GM21619 (cell line): ENCODE results near the gene KAT2B.
"Not testable (repeated sequence)": the region's sequence is repeated elsewhere in the genome, so short reads cannot be mapped to it uniquely, and the experiment has no call there.

Experiments
- ATAC-seq: cut with Tn5 transposase; IDR thresholded peaks from one replicate; pipeline ENCODE4 v1.9.1; 2021; ENCODE audit not compliant: unreplicated experiment

Gene KAT2B

DNA sequence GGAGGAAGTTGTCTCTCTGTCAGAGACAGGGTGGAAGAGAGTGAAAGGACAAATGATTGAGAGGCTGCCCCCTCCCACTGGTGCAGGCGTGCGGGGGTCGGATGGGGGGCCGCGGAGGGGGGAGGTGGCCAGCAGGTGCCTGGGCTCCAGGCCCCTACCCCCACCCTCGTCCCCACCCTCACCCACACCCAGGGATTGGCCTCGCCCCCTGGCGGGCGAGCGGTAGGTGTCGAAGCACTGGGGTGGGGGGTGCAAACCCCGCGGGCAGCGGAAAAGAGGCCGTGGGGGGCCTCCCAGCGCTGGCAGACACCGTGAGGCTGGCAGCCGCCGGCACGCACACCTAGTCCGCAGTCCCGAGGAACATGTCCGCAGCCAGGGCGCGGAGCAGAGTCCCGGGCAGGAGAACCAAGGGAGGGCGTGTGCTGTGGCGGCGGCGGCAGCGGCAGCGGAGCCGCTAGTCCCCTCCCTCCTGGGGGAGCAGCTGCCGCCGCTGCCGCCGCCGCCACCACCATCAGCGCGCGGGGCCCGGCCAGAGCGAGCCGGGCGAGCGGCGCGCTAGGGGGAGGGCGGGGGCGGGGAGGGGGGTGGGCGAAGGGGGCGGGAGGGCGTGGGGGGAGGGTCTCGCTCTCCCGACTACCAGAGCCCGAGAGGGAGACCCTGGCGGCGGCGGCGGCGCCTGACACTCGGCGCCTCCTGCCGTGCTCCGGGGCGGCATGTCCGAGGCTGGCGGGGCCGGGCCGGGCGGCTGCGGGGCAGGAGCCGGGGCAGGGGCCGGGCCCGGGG, at the start of gene KAT2B:
KAT2B (plus strand) TSS at position 682 of the 783 bp plus-strand sequence; CDS start at position 714, 32 bp downstream.
- peak; percentile 51 for ATAC-seq

DNA sequence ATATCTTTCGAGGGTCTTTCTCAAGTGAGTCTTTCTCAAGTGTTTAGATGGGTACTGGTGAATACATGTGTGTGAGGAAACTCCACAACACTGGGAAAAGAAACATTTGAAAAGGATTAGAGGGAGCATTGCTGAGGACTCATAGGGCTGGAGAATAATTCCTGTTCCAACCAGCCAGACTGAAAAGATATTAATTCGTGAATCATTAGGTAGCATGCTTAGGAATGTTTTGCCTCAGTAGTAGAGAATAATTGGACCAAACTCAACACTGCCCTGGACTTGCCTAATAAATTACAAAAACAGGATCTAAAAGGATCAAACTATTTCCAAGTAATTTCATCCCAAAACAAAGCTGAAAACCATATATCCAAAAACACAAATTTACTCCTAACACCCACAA, 45.5 kb upstream of the KAT2B start:
- ATAC-seq: no peak

DNA sequence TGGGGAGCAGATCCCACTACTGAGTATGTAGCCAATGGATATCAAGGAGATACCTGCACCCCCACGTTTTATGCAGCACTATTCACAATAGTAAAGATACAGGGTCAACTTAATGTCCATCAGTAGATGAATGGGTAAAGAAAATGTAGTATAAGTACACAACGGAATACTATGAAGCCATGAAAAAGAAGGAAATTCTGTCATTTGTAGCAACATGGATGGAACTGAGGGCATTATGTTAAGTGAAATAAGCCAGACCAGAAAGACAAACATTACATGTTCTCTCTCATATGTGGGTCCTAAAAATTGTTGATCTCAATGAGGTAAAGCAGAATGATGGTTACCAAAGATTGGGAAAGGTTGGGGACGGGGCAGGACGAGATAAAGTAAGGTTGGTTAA, 42.7 kb upstream of the KAT2B start:
- ATAC-seq: no peak

DNA sequence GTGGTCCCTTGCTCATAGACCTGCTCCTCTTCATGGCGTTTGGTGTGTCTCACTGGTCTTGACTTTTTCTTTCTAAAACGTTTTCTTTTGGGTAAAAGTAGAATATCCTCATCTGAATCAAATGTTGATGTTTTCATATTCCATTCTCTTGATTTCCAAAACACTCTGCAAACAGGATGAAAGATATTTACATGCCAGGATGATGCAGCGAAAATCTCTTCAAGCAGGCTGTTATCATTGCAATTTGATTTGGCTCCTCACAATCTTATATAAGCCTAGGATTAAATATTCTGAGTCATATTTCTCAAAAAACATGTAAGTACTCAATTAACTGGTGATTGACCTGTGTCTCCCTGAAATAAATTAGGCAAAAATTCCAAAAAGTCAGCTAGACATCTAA, 38.3 kb upstream of the KAT2B start:
- no peak for ATAC-seq

DNA sequence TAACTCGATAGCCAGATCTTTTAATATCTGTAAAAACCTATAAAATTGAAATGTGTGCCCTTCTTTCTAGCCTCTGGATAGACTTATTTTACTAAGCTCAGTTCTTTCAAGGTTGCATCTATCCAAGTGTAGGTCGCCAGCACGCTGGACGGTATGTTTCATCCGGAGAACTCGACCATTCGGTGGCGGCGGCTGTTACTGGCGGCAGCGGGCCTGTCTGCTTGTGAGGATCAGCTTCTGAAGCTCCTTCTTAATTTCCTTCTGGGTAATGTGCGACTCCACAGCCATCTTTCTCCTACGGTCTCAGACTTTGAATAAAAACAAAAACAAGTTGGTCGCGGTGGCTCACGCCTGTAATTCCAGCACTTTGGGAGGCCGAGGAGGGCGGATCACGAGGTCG, 32.3 kb upstream of the KAT2B start:
- no peak for ATAC-seq

DNA sequence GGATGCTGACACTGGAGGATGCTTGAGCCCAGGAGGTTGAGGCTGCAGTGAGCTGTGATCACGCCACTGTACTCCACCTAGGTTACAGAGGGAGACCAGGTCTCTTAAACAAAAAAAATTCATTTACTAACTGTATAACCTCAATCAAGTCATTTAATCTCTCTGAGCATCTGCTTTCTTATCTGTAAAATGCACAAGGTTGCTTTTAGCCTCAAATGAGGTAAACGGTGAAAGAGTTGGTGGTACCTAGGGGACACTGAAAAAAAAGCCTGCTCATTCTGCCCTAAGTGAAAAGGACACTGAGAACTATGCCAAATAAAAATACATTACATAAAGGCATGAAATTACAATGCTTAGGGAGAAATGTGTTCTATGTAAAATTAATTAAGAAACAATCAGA, 31.6 kb upstream of the KAT2B start:
- no peak for ATAC-seq

DNA sequence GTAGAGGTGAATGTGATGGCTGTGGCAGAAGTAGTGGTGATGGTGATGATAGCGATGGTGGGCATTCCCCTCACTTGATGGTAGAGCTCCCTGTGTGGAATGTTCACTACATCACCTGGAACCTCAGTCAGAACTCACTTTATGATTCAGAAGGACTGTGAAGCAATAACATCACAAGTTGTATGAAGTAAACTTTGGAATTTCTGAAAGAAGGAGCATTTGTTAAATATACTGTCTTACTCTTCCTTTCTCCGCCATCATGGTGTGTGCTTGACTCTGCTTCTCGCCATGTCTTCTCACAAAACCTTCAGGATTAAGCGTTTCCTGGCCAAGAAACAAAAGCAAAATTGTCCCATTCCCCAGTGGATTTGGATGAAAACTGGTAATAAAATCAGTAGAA, 28.1 kb upstream of the KAT2B start, which contains the start of gene PP2D1:
PP2D1 (minus strand) TSS at position 101 of the 400 bp plus-strand sequence. CDS start 192 bp downstream, outside the sequence.
- ATAC-seq: no peak

DNA sequence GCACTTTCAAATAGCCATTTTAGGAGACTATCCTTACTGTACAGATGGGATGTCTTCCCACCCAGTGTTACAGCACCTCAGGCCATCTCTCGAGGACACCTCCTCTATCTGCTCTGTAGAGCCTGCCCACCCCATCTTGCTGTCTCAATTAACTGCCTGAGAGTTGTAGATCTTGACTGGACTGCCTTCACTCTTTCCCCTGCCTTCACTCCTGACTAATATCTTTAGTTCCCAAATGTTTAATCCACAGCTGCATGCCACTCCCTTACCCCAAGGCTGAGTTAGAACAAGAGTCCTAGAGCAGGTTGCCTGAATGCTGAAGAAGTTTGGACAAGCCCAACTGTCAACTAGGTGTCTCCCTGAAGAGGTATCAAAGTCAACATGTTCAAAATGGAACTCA, 26.9 kb upstream of the KAT2B start:
- no peak for ATAC-seq

DNA sequence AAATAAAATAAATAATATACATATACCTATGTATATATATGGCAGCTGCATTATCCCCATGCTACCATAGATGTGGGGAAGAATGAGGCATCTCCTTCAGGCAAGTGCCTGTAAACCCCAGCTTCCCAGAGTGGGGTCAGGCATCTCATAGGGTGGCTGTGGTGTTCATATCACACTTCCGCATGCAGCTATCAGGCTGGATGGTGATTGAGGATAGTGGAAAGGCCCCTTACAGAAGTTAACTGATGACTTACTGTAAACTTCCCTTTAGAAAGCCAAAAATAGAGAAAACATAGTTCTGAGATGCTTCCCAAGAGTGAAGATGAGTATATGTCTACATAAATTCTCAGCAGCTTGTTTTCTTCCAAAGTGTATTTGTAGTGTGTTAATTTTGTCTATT, 24.7 kb upstream of the KAT2B start:
- no peak for ATAC-seq

DNA sequence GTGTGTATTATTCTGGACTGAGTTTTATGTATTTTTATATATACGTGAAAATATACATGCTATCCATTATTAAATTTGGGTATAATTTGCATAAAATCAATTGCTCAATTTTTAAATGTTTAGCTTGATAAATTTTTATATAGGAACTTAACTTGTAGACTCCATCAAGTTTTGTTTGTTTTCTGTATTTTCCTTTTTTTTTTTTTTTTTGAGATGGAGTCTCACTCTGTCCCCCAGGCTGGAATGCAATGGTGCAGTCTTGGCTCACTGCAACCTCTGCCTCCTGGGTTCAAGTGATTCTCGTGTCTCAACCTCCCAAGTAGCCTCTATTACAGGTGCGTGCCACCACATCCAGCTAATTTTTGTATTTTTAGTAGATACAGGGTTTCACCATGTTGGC, 24.2 kb upstream of the KAT2B start:
- not testable (repeated sequence) for ATAC-seq

DNA sequence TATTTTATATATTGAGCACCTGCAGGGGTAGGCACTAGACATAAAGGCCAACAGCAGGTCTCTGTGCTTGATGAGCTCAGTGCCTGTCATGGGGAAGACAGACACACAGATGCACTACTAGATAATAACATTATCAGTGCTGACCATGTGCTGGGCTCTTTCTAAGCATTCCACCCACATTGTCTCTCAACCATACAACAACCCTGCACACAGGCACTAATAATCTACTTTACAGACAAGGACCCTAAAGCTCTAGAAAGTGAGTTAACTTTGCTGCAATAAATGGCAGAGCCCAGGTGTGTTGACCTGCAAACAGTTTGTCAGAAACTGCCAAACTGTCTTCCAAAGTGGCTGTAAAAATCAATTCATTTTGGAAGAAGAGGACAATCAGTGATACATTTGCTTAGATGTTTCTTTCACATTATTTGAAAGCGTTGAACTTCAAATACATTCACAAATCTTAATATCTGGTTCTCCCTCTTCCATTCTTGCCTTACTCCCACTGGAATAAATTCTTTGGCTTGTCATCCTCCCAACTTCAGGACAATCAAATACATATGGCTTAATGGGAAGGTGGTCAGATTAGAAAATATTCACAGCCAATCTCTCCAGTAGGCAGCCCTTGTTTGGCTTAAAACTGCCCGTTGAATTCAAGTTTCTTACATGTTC, 17.2 kb upstream of the KAT2B start:
- ATAC-seq: no peak

DNA sequence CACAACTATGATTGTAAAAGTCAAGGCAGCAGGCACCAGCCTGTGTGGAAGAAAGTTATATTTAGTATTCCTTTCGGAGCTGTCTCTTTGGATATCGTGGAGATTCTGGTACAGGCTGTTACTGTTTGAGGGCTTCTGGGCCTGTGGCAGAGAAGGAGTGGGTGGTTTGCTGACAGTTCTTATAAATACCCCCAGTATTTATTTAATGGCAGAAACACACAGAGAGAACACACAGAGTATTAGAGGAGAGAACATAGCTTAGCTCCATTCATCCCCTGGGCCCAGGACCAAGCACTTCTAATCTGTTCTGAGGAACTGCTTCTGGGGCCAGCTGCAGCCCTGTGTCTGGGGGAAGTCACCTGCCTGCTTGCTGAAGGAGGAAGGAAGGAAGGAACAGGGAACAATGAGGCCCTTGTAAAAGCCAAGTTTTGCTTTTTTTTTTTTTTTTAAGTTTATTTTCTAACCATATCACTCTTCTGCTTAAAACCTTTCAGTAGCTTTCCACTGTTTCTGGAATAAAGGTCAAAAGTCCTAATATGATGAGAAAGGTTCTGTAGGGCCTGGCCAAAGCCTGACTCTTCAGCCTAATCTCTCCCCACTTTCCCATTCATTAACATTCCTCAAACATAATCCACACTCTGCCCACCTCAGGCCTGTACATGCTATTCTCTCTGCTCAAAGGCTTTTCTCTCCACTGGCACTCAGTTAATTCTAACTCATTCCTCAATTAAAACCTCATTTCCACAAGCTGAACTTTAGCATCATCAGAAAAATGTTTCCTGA, 16.4 kb upstream of the KAT2B start:
- no peak for ATAC-seq

DNA sequence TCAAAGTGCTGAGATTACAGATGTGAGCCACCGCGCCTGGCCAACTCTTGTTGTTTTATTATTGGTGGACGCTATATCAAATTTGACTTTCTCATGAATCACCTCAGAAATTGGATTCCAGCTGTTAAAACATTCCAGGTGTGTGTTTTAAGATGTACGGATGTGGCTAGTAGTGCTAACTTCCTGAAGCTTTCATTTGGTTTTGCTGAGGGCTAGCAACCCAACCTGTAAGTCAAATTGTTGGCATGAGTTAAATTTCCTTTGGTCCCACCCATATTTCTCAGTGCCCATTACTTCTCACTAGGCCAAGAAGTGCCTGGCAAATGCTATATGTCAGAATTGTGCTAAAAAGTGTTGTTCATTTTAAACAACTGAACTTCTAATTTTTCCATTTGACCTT, 13.1 kb upstream of the KAT2B start:
- ATAC-seq: no peak

DNA sequence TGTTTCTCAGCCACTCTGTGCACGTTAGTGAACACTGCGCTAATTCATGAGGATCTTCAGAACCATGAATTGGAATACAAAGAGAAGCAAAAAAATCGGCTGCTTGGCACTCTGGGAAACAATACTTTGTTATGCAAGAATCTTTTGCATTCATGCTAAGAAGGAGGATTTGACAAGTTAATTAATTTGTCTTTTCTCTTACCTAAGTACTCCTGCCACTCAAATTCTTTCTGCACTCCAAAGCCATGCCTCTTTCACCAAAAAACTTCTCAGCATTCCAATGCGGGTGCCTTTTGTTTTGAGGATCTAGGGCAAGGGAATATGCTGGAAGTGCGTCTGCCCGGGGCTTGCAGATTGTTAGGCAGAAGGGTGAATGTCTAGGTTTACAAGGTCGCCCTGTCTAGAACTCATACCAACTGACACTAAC, 11.3 kb upstream of the KAT2B start:
- ATAC-seq: no peak

DNA sequence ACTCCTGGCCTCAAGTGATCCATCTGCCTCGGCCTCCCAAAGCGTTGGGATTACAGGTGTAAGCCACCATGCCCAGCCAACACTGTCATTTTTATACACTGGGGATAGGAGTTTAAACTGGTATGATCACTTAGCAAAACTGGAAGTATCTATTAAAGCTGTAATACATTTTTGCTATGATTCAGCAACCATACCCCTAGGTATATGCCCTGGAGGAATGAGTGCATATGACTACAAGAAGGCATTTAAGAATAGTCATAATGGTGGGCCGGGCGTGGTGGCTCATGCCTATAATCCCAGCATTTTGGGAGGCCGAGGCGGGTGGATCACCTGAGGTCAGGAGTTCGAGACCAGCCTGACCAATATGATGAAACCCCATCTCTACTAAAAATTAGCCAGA, 8.3 kb upstream of the KAT2B start:
- not testable (repeated sequence) for ATAC-seq

DNA sequence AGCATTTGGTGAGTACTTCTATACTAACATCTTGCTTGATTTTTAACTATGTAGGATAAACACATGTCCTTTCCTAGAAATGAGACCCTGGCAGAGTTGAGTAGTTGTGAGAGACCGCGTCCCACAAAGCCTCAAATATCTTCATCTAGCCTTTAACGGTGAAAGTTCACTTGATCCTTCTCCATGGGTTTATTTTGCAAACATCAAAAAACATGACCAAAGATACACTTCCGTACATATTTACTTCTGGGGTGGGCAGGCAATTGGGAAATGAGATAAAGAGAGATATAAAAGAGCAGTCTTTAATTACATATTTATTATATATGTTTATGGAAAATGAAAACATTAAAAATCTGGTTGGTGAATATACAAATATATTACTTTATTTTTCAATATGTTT, 5.2 kb upstream of the KAT2B start:
- ATAC-seq: no peak

DNA sequence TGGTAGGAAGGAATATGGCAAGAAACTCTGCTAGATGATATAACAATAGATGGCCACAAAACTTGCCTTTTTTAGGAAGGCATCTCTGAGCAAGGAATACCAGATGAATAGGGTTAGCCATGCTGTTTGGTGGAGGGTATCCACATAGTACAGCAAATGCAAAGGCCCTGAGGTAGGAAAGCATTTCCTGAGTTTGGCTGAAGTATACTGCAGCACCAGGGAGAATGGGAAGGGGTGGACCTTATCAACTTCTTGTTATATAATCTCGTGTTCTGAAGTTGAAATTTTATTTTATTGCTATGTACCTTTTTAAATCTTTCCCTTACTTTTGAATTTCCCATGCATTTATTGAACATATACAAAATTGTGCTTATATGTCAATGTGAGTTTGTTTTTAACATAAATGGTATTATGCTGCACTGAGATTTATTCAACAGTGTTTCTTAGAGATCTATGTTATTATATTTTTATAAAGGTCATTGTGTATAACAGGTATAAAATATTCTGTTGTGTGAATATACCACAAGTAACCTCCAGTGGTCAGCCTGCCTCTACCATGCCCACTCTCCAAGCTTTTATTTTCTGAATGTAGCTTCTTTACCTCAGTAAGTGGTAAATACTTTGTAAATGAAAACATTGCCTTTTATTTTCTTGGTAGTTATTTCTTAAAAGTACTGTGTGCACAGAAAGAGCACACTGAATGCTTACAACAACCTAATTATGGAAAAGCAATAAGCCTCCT, 2.8 kb upstream of the KAT2B start:
- no peak for ATAC-seq

DNA sequence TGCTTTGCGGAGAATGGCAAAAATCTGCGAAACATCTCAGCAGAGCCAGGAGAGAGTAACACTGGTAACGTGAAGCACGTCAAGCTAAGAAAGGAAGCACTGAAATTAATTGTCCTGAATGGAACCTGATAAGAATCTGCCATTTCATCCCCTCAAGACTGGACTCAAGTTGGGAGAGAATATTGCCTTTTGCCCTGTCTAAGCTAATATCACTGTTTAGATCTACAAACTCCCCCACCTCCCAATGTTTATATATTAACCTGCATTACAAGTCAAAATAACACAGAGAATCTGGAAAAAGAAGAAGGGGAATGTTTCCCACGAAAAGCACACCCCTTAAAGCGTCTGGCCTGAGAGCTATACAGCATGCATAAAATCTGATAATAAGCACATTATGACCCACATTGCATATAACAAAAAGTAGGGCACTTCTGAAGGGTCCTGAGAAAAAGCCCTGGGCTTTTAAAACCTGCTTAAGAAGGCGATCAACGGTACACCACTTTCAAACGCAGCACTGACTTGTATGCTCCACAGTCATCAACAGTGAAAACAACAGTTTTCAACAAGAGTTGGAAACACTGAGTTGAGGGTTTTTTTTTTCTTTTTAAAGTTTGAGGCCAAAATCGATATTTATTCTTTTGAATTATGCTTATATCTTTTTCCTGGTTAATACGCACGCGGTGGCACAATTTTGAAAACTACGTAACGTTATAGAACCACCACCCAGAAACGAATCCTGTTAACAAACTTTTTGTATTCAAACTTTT, 1.4 kb upstream of the KAT2B start:
- ATAC-seq: no peak

DNA sequence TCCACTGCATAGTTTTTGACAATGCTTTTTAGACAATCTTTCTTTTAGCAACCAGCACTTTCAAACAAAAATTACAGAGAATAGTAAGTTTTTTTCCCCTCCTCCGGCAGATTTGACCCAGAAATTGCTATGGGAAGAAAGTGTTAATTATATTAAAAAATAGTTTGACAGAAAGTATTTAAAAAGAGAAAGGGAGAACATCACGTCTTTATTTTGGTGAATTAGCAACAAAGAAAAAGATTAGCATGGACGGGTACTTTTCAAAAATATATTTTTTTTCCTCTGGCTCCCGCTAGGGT, 831 bp upstream of the KAT2B start:
- ATAC-seq: no peak

DNA sequence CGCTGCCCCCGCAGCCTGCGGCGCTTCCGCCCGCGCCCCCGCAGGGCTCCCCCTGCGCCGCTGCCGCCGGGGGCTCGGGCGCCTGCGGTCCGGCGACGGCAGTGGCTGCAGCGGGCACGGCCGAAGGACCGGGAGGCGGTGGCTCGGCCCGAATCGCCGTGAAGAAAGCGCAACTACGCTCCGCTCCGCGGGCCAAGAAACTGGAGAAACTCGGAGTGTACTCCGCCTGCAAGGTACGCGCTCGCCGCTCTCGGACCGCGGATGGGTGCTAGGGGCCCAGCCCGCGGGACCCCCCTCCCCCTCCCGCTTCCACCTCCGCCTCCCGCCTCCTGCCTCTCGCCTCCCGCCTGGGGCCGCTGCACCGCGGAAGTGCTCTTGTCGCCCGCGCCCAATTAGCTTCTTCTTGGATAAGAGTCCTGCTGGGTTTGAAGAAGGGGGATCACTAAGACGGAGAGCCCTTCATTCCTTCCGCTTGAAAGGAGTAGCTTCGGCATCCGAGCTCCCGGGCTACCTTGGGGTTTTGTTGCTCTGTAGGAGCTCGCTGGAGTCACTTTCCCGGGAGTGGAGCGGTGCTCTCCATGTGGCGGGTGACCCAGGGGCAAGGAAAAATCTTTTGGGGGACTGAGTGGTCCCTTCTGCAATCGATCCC, 426 bp downstream of the KAT2B start:
- peak; percentile 40 for ATAC-seq
